ENCODE results near the gene OR10J4.
"Not testable (repeated sequence)": the region's sequence is repeated elsewhere in the genome, so short reads cannot be mapped to it uniquely, and the experiment has no call there.

The OR10J4 gene

GRCh38 chr1:159431904-159432303, at the start of gene OR10J4:
Gene OR10J4, plus strand, starts transcription at chr1:159432204.
- no peak for DNase-seq (ENCODE audit: low read depth in 2 of 3, low spot score in 2 of 3)

- no peak for DNase-seq (ENCODE audit: low read depth in 2 of 3, low spot score in 2 of 3)
These were observed 25.2 kb upstream of the OR10J4 start for GRCh38 chr1:159406821-159407220.

GRCh38 chr1:159408862-159409400, 23.1 kb upstream of the OR10J4 start:
- DNase-seq (ENCODE audit: low read depth in 2 of 3, low spot score in 2 of 3): no peak

GRCh38 chr1:159421821-159422220, 10.2 kb upstream of the OR10J4 start:
- no peak for DNase-seq (ENCODE audit: low read depth in 2 of 3, low spot score in 2 of 3)

- no peak for DNase-seq (ENCODE audit: low read depth in 2 of 3, low spot score in 2 of 3)
These were observed 3.5 kb upstream of the OR10J4 start for GRCh38 chr1:159428536-159428935.

GRCh38 chr1:159429074-159429861, 2.7 kb upstream of the OR10J4 start:
- DNase-seq (ENCODE audit: low read depth in 2 of 3, low spot score in 2 of 3): no peak

- DNase-seq (ENCODE audit: low read depth in 2 of 3, low spot score in 2 of 3): no peak
These were observed 1.0 kb upstream of the OR10J4 start for GRCh38 chr1:159430985-159431384.

GRCh38 chr1:159436469-159436868, 4.5 kb downstream of the OR10J4 start:
- DNase-seq (ENCODE audit: low read depth in 2 of 3, low spot score in 2 of 3): no peak

- DNase-seq (ENCODE audit: low read depth in 2 of 3, low spot score in 2 of 3): no peak
These were observed 7.4 kb downstream of the OR10J4 start, which contains the start of gene OR10J1 for GRCh38 chr1:159439422-159439821. Gene OR10J1, plus strand, starts transcription at chr1:159439722. Its CDS starts 70 bp downstream, at chr1:159439792.

- DNase-seq (ENCODE audit: low read depth in 2 of 3, low spot score in 2 of 3): no peak
These were observed 9.4 kb downstream of the OR10J4 start for GRCh38 chr1:159441360-159441759.

GRCh38 chr1:159442428-159442827, 10.4 kb downstream of the OR10J4 start:
- DNase-seq (ENCODE audit: low read depth in 2 of 3, low spot score in 2 of 3): no peak

- no peak for DNase-seq (ENCODE audit: low read depth in 2 of 3, low spot score in 2 of 3)
These were observed 11.2 kb downstream of the OR10J4 start for GRCh38 chr1:159443066-159443750.

GRCh38 chr1:159444511-159444910, 12.5 kb downstream of the OR10J4 start:
- no peak for DNase-seq (ENCODE audit: low read depth in 2 of 3, low spot score in 2 of 3)

- no peak for DNase-seq (ENCODE audit: low read depth in 2 of 3, low spot score in 2 of 3)
These were observed 16.2 kb downstream of the OR10J4 start for GRCh38 chr1:159448181-159448580.

- DNase-seq (ENCODE audit: low read depth in 2 of 3, low spot score in 2 of 3): not testable (repeated sequence)
These were observed 17.6 kb downstream of the OR10J4 start for GRCh38 chr1:159449605-159450004.

GRCh38 chr1:159459551-159459950, 27.5 kb downstream of the OR10J4 start:
- no peak for DNase-seq (ENCODE audit: low read depth in 2 of 3, low spot score in 2 of 3)

GRCh38 chr1:159465191-159465603, 33.2 kb downstream of the OR10J4 start:
- DNase-seq (ENCODE audit: low read depth in 2 of 3, low spot score in 2 of 3): no peak

- DNase-seq (ENCODE audit: low read depth in 2 of 3, low spot score in 2 of 3): no peak
These were observed 36.3 kb downstream of the OR10J4 start for GRCh38 chr1:159468321-159468720.

- DNase-seq (ENCODE audit: low read depth in 2 of 3, low spot score in 2 of 3): no peak
These were observed 38.0 kb downstream of the OR10J4 start for GRCh38 chr1:159469921-159470533.

- no peak for DNase-seq (ENCODE audit: low read depth in 2 of 3, low spot score in 2 of 3)
These were observed 41.3 kb downstream of the OR10J4 start for GRCh38 chr1:159473335-159473734.

GRCh38 chr1:159474926-159475325, 42.9 kb downstream of the OR10J4 start:
- DNase-seq (ENCODE audit: low read depth in 2 of 3, low spot score in 2 of 3): no peak

All from activated CD8-positive, alpha-beta memory T cell treated with anti-CD3 and anti-CD28 coated beads for 48 hours (primary cell).